ENCODE data around the gene A1BG.

The A1BG gene

GRCh38 chr19:58354478-58355030 is 1.3 kb upstream of the A1BG start:
- no CpG with 5 or more reads among the region's 6 CpGs for whole genome bisulfite sequencing, 2 donors (ENCODE audit: extremely low coverage in 2 of 2, insufficient read length in 2 of 2, insufficient replicate concordance in 1 of 2)
- no peak overlapping the region for H4K91ac ChIP-seq (ENCODE audit: low read depth, low read length, poor library complexity)
- no peak for DNase-seq (ENCODE audit: low spot score)

GRCh38 chr19:58353717-58354477 is 605 bp upstream of the A1BG start:
- H2BK12ac ChIP-seq (ENCODE audit: low read length): no peak overlapping the region
- H3K4ac ChIP-seq (ENCODE audit: low read length): no peak overlapping the region
- peaks cover 7 to 24% of the 10 kb centered on the region in 2 donors for H3K36me3 ChIP-seq (replicated peaks in 1 of 2; ENCODE audit: control insufficient read depth in 2 of 2, insufficient read depth in 2 of 2, low read length in 2 of 2)
- no CpG with 5 or more reads among the region's 15 CpGs for WGBS, 2 donors (ENCODE audit: extremely low coverage in 2 of 2, insufficient read length in 2 of 2, insufficient replicate concordance in 1 of 2)
- H3K27ac ChIP-seq (replicated peaks; ENCODE audit: low read length): no peak overlapping the region
- H2AK5ac ChIP-seq (ENCODE audit: low read depth, low read length): peak overlapping the region; percentile 65
- no peaks in the 10 kb centered on the region for H3K9me3 ChIP-seq (replicated peaks in 1 of 2; ENCODE audit: control insufficient read depth in 2 of 2, insufficient read depth in 1 of 2, low read depth in 1 of 2, low read length in 2 of 2)
- no peak overlapping the region for H4K8ac ChIP-seq (ENCODE audit: low read depth, low read length)
- no peak overlapping the region for H3K9ac ChIP-seq (ENCODE audit: low read depth, low read length, poor library complexity)
- no peak overlapping the region for H2BK15ac ChIP-seq (ENCODE audit: low read length)
- no peaks in the 10 kb centered on the region for H3K4me1 ChIP-seq (ENCODE audit: control insufficient read depth in 2 of 2, insufficient read depth in 1 of 2, low read depth in 1 of 2, low read length in 2 of 2)
- H4K91ac ChIP-seq (ENCODE audit: low read depth, low read length, poor library complexity): no peak overlapping the region
- no peak overlapping the region for H3K14ac ChIP-seq (ENCODE audit: low read length)
- H3K18ac ChIP-seq (ENCODE audit: low read length): no peak overlapping the region
- H3K4me2 ChIP-seq (ENCODE audit: insufficient read depth, low read length, poor library complexity, severe bottlenecking): no peak overlapping the region
- peak overlapping the region; percentile 77 for H2BK5ac ChIP-seq (ENCODE audit: low read length)
- no peak overlapping the region for H2BK120ac ChIP-seq (ENCODE audit: low read depth, low read length)
- no peak for DNase-seq (ENCODE audit: low spot score)
- H3K27me3 ChIP-seq (ENCODE audit: control insufficient read depth in 3 of 3, insufficient read depth in 3 of 3, low read depth in 1 of 3, low read length in 3 of 3): no peaks in the 10 kb centered on the region
- H2AFZ ChIP-seq (ENCODE audit: low read length): no peak overlapping the region
- peaks cover 8% of the 10 kb centered on the region for H3K79me1 ChIP-seq (ENCODE audit: low read depth, low read length)
- no peak overlapping the region for H3K23ac ChIP-seq (ENCODE audit: low read depth, low read length, poor library complexity)
- H3K4me3 ChIP-seq (ENCODE audit: low read length in 2 of 2): no peak overlapping the region

More at GRCh38 chr19:58354478-58355030, 1.3 kb upstream of the A1BG start:
- Histone ChIP-seq H2BK12ac (ENCODE audit: low read length) (no peak overlapping the region), H3K23ac (ENCODE audit: low read depth, low read length, poor library complexity) (no peak overlapping the region), H2BK15ac (ENCODE audit: low read length) (no peak overlapping the region), H3K27ac (replicated peaks; ENCODE audit: low read length) (no peak overlapping the region), H2BK5ac (ENCODE audit: low read length) (no peak overlapping the region), H2BK120ac (ENCODE audit: low read depth, low read length) (no peak overlapping the region), H3K9ac (ENCODE audit: low read depth, low read length, poor library complexity) (peak overlapping the region; percentile 37), H3K27me3 (ENCODE audit: control insufficient read depth in 3 of 3, insufficient read depth in 3 of 3, low read depth in 1 of 3, low read length in 3 of 3) (no peaks in the 10 kb centered on the region), H3K4me2 (ENCODE audit: insufficient read depth, low read length, poor library complexity, severe bottlenecking) (no peak overlapping the region), H3K4me3 (ENCODE audit: low read length in 2 of 2) (no peak overlapping the region), H3K9me3 (replicated peaks in 1 of 2; ENCODE audit: control insufficient read depth in 2 of 2, insufficient read depth in 1 of 2, low read depth in 1 of 2, low read length in 2 of 2) (no peaks in the 10 kb centered on the region), H3K4me1 (ENCODE audit: control insufficient read depth in 2 of 2, insufficient read depth in 1 of 2, low read depth in 1 of 2, low read length in 2 of 2) (no peaks in the 10 kb centered on the region), H4K8ac (ENCODE audit: low read depth, low read length) (no peak overlapping the region), H2AK5ac (ENCODE audit: low read depth, low read length) (no peak overlapping the region), H2AFZ (ENCODE audit: low read length) (no peak overlapping the region), H3K14ac (ENCODE audit: low read length) (no peak overlapping the region), H3K36me3 (replicated peaks in 1 of 2; ENCODE audit: control insufficient read depth in 2 of 2, insufficient read depth in 2 of 2, low read length in 2 of 2) (peaks cover 7 to 24% of the 10 kb centered on the region in 2 donors), H3K18ac (ENCODE audit: low read length) (no peak overlapping the region), H3K79me1 (ENCODE audit: low read depth, low read length) (peaks cover 8% of the 10 kb centered on the region), H3K4ac (ENCODE audit: low read length) (no peak overlapping the region)

- Histone ChIP-seq H3K27ac (replicated peaks; ENCODE audit: low read length) (no peak overlapping the region), H3K36me3 (replicated peaks in 1 of 2; ENCODE audit: control insufficient read depth in 2 of 2, insufficient read depth in 2 of 2, low read length in 2 of 2) (peaks cover 7 to 24% of the 10 kb centered on the region in 2 donors), H3K4me2 (ENCODE audit: insufficient read depth, low read length, poor library complexity, severe bottlenecking) (no peak overlapping the region), H3K14ac (ENCODE audit: low read length) (no peak overlapping the region), H2AFZ (ENCODE audit: low read length) (no peak overlapping the region), H3K4me3 (ENCODE audit: low read length in 2 of 2) (no peak overlapping the region), H4K8ac (ENCODE audit: low read depth, low read length) (no peak overlapping the region), H3K23ac (ENCODE audit: low read depth, low read length, poor library complexity) (peak overlapping the region; percentile 65), H3K4me1 (ENCODE audit: control insufficient read depth in 2 of 2, insufficient read depth in 1 of 2, low read depth in 1 of 2, low read length in 2 of 2) (peaks cover 0 to 2% of the 10 kb centered on the region in 2 donors), H3K9ac (ENCODE audit: low read depth, low read length, poor library complexity) (peak overlapping the region; percentile 30), H2AK5ac (ENCODE audit: low read depth, low read length) (no peak overlapping the region), H4K91ac (ENCODE audit: low read depth, low read length, poor library complexity) (no peak overlapping the region), H2BK12ac (ENCODE audit: low read length) (peak overlapping the region; percentile 41), H3K9me3 (replicated peaks in 1 of 2; ENCODE audit: control insufficient read depth in 2 of 2, insufficient read depth in 1 of 2, low read depth in 1 of 2, low read length in 2 of 2) (no peaks in the 10 kb centered on the region), H3K79me1 (ENCODE audit: low read depth, low read length) (peaks cover 3% of the 10 kb centered on the region), H3K4ac (ENCODE audit: low read length) (no peak overlapping the region), H2BK5ac (ENCODE audit: low read length) (peak overlapping the region; percentile 75), H3K27me3 (ENCODE audit: control insufficient read depth in 3 of 3, insufficient read depth in 3 of 3, low read depth in 1 of 3, low read length in 3 of 3) (peaks cover 1 to 2% (median 2%) of the 10 kb centered on the region in 3 experiments), H2BK15ac (ENCODE audit: low read length) (no peak overlapping the region), H2BK120ac (ENCODE audit: low read depth, low read length) (no peak overlapping the region), H3K18ac (ENCODE audit: low read length) (no peak overlapping the region)
- WGBS, 2 donors (ENCODE audit: extremely low coverage in 2 of 2, insufficient read length in 2 of 2, insufficient replicate concordance in 1 of 2): no CpG with 5 or more reads among the region's 23 CpGs
- no peak for DNase-seq (ENCODE audit: low spot score)
Measured at GRCh38 chr19:58351990-58352755, 1.1 kb downstream of the A1BG start.

GRCh38 chr19:58351558-58351878 is 1.8 kb downstream of the A1BG start:
- no peak overlapping the region for H4K8ac ChIP-seq (ENCODE audit: low read depth, low read length)
- peaks cover 3% of the 10 kb centered on the region for H3K79me1 ChIP-seq (ENCODE audit: low read depth, low read length)
- H3K4me2 ChIP-seq (ENCODE audit: insufficient read depth, low read length, poor library complexity, severe bottlenecking): no peak overlapping the region
- H3K23ac ChIP-seq (ENCODE audit: low read depth, low read length, poor library complexity): no peak overlapping the region
- no peak overlapping the region for H3K27ac ChIP-seq (replicated peaks; ENCODE audit: low read length)
- H2BK12ac ChIP-seq (ENCODE audit: low read length): peak overlapping the region; percentile 30
- H3K36me3 ChIP-seq (replicated peaks in 1 of 2; ENCODE audit: control insufficient read depth in 2 of 2, insufficient read depth in 2 of 2, low read length in 2 of 2): peaks cover 5 to 24% of the 10 kb centered on the region in 2 donors
- H2AK5ac ChIP-seq (ENCODE audit: low read depth, low read length): peak overlapping the region; percentile 56
- H3K14ac ChIP-seq (ENCODE audit: low read length): no peak overlapping the region
- no peak for DNase-seq (ENCODE audit: low spot score)
- H3K4ac ChIP-seq (ENCODE audit: low read length): no peak overlapping the region
- H2BK120ac ChIP-seq (ENCODE audit: low read depth, low read length): no peak overlapping the region
- no peak overlapping the region for H4K91ac ChIP-seq (ENCODE audit: low read depth, low read length, poor library complexity)
- no peak overlapping the region for H2AFZ ChIP-seq (ENCODE audit: low read length)
- no peak overlapping the region for H3K4me3 ChIP-seq (ENCODE audit: low read length in 2 of 2)
- H3K4me1 ChIP-seq (ENCODE audit: control insufficient read depth in 2 of 2, insufficient read depth in 1 of 2, low read depth in 1 of 2, low read length in 2 of 2): peaks cover 0 to 3% of the 10 kb centered on the region in 2 donors
- no peak overlapping the region for H3K18ac ChIP-seq (ENCODE audit: low read length)
- no peak overlapping the region for H2BK15ac ChIP-seq (ENCODE audit: low read length)
- WGBS, 2 donors (ENCODE audit: extremely low coverage in 2 of 2, insufficient read length in 2 of 2, insufficient replicate concordance in 1 of 2): no CpG with 5 or more reads among the region's 9 CpGs
- no peak overlapping the region for H3K9ac ChIP-seq (ENCODE audit: low read depth, low read length, poor library complexity)
- no peak overlapping the region for H2BK5ac ChIP-seq (ENCODE audit: low read length)
- H3K27me3 ChIP-seq (ENCODE audit: control insufficient read depth in 3 of 3, insufficient read depth in 3 of 3, low read depth in 1 of 3, low read length in 3 of 3): peaks cover 4 to 8% (median 8%) of the 10 kb centered on the region in 3 experiments
- no peaks in the 10 kb centered on the region for H3K9me3 ChIP-seq (replicated peaks in 1 of 2; ENCODE audit: control insufficient read depth in 2 of 2, insufficient read depth in 1 of 2, low read depth in 1 of 2, low read length in 2 of 2)
